H1 (cell line): Measurements from ENCODE around the gene PITPNB. TPM values are rescaled to one million over a fixed set of nuclear protein-coding genes. Genes with fewer than 3 reads are reported as not detected.

ENCODE experiments used
- CTCF ChIA-PET: fragments of 300-600 bp; sonication (Branson Sonifier 250); formaldehyde crosslinking; loops from one replicate; lab custom pipeline; 2021; ENCODE audit not compliant: partially characterized antibody; lab: Charles Lee
- POLR2A ChIA-PET: fragments of 300-600 bp; sonication (Branson Sonifier 250); formaldehyde crosslinking; loops from one replicate; lab custom pipeline; 2021; ENCODE audit warnings: inconsistent platforms; ENCODE audit not compliant: partially characterized antibody; lab: Charles Lee
- DNase-seq, 2 experiments: peaks; one replicate each; pipeline versions ENCODE4 v3.0.0 to v3.0.0-alpha.2; 2010 to 2022; ENCODE audit warnings: low spot score in 2 of 2, low read depth in 1 of 2, mixed read lengths in 1 of 2
- FAIRE-seq: peaks from 2 replicates; lab custom pipeline; 2011; peaks lifted over from hg19 to GRCh38; lab: Jason Lieb, UNC
- H2AFZ ChIP-seq: 2 replicates; pipeline ENCODE4 v1.8.1; 2012; ENCODE audit warnings: low read length, inconsistent platforms
- H2AK5ac ChIP-seq: 2 replicates; pipeline ENCODE4 v1.6.1; 2013; ENCODE audit warnings: low read depth, low read length
- H2BK120ac ChIP-seq: replicated peaks from 2 replicates; pipeline ENCODE3; 2013; ENCODE audit warnings: low read depth, low read length, inconsistent platforms
- H2BK12ac ChIP-seq: 2 replicates; pipeline ENCODE4 v1.6.1; 2013; ENCODE audit warnings: low read depth, low read length
- H2BK15ac ChIP-seq: 2 replicates; pipeline ENCODE4 v1.6.1; 2013; ENCODE audit warnings: low read length
- H2BK20ac ChIP-seq: 2 replicates; pipeline ENCODE4 v1.6.1; 2013; ENCODE audit warnings: low read length
- H2BK5ac ChIP-seq: 2 replicates; pipeline ENCODE4 v1.6.1; 2013; ENCODE audit warnings: low read depth, low read length
- H3K14ac ChIP-seq: 2 replicates; pipeline ENCODE4 v1.6.1; 2013; ENCODE audit warnings: inconsistent platforms; ENCODE audit not compliant: insufficient read length
- H3K18ac ChIP-seq: 2 replicates; pipeline ENCODE4 v1.6.1; 2013; ENCODE audit warnings: low read length; ENCODE audit errors: extremely low read depth
- H3K23ac ChIP-seq: 2 replicates; pipeline ENCODE4 v1.6.1; 2013; ENCODE audit warnings: inconsistent platforms; ENCODE audit not compliant: insufficient read length
- H3K23me2 ChIP-seq: 2 replicates; pipeline ENCODE4 v1.6.1; 2013; ENCODE audit warnings: low read depth, low read length
- H3K27ac ChIP-seq: 2 replicates; pipeline ENCODE4 v1.6.1; 2011; ENCODE audit warnings: low read depth, low read length, inconsistent platforms
- H3K27me3 ChIP-seq, 4 experiments: replicated peaks in 1 of 4; 1 replicate in 1 of 4; 2 replicates in 3 of 4; pipeline versions ENCODE4 v1.6.1 to v1.8.1; 2011 to 2013; ENCODE audit warnings: low read length in 3 of 4, mild to moderate bottlenecking in 3 of 4, inconsistent platforms in 2 of 4, mixed read lengths in 2 of 4, moderate library complexity in 1 of 4; ENCODE audit not compliant: control insufficient read depth in 3 of 4, insufficient read depth in 3 of 4; ENCODE audit errors: extremely low read depth in 1 of 4
- H3K36me3 ChIP-seq, 4 experiments: 2 replicates each; pipeline versions ENCODE4 v1.6.1 to v1.8.1; 2011 to 2013; ENCODE audit warnings: mild to moderate bottlenecking in 4 of 4, low read length in 3 of 4, moderate library complexity in 2 of 4, control low read depth in 1 of 4, inconsistent platforms in 1 of 4; ENCODE audit not compliant: insufficient read depth in 4 of 4, control insufficient read depth in 2 of 4
- H3K4ac ChIP-seq: replicated peaks from 2 replicates; pipeline ENCODE3; 2013; ENCODE audit warnings: low read length, low read depth, mixed read lengths, inconsistent platforms; ENCODE audit not compliant: insufficient read length
- H3K4me1 ChIP-seq, 4 experiments: replicated peaks in 1 of 4; 1 replicate in 1 of 4; 2 replicates in 3 of 4; pipeline versions ENCODE4 v1.6.1 to v1.8.1; 2011 to 2013; ENCODE audit warnings: low read length in 3 of 4, inconsistent platforms in 2 of 4, mixed read lengths in 1 of 4; ENCODE audit not compliant: insufficient read depth in 4 of 4, control insufficient read depth in 3 of 4
- H3K4me2 ChIP-seq, 2 experiments: 2 replicates each; pipeline versions ENCODE4 v1.6.1 to v1.8.1; 2011 to 2013; ENCODE audit warnings: low read depth in 2 of 2, low read length in 2 of 2, control low read depth in 1 of 2, inconsistent platforms in 1 of 2, mild to moderate bottlenecking in 1 of 2; ENCODE audit not compliant: insufficient read depth in 1 of 2
- H3K4me3 ChIP-seq, 4 experiments: fragments of 200-600, 300-600 bp in 1 of 4; sonication (generic), shearing (Covaris generic), sonication (Bioruptor Twin) in 1 of 4; 2 replicates each; pipeline versions ENCODE4 v1.5.1 to v1.8.1; 2011 to 2016; ENCODE audit warnings: low read length in 4 of 4, low read depth in 3 of 4, control low read depth in 2 of 4, inconsistent platforms in 2 of 4, mild to moderate bottlenecking in 2 of 4, mixed read lengths in 1 of 4, moderate library complexity in 1 of 4; ENCODE audit not compliant: insufficient read depth in 2 of 4; ENCODE audit errors: extremely low read depth in 1 of 4
- H3K56ac ChIP-seq: replicated peaks from 2 replicates; pipeline ENCODE3; 2013; ENCODE audit warnings: low read depth, mild to moderate bottlenecking, mixed read lengths, low read length, inconsistent platforms; ENCODE audit not compliant: insufficient read length
- H3K79me1 ChIP-seq: 2 replicates; pipeline ENCODE4 v1.6.1; 2013; ENCODE audit warnings: low read depth, low read length, control low read depth
- H3K79me2 ChIP-seq, 2 experiments: 2 replicates each; pipeline versions ENCODE4 v1.6.1 to v1.8.1; 2012 to 2013; ENCODE audit warnings: low read length in 2 of 2, mild to moderate bottlenecking in 2 of 2, inconsistent platforms in 1 of 2; ENCODE audit not compliant: insufficient read depth in 2 of 2, control insufficient read depth in 1 of 2
- H3K9ac ChIP-seq, 4 experiments: replicated peaks in 1 of 4; 1 replicate in 1 of 4; 2 replicates in 3 of 4; pipeline versions ENCODE4 v1.6.1 to v1.8.1; 2011 to 2013; ENCODE audit warnings: low read depth in 3 of 4, low read length in 3 of 4, control low read depth in 2 of 4, mild to moderate bottlenecking in 2 of 4, moderate library complexity in 2 of 4, inconsistent platforms in 1 of 4; ENCODE audit errors: extremely low read depth in 1 of 4
- H3K9me3 ChIP-seq, 2 experiments: 2 replicates each; pipeline versions ENCODE4 v1.6.1 to v1.8.1; 2012 to 2013; ENCODE audit warnings: mild to moderate bottlenecking in 2 of 2, moderate library complexity in 2 of 2, control low read depth in 1 of 2, inconsistent platforms in 1 of 2, low read depth in 1 of 2, low read length in 1 of 2, mixed read lengths in 1 of 2; ENCODE audit not compliant: insufficient read depth in 2 of 2
- H4K20me1 ChIP-seq, 2 experiments: replicated peaks in 1 of 2; 2 replicates each; pipeline versions ENCODE3 to v1.8.1; 2011 to 2013; ENCODE audit warnings: inconsistent platforms in 2 of 2, low read length in 2 of 2, mild to moderate bottlenecking in 1 of 2; ENCODE audit not compliant: insufficient read depth in 2 of 2, control insufficient read depth in 1 of 2
- H4K5ac ChIP-seq: 2 replicates; pipeline ENCODE4 v1.6.1; 2013; ENCODE audit warnings: low read length, low read depth, mixed read lengths, inconsistent platforms; ENCODE audit not compliant: insufficient read length
- H4K8ac ChIP-seq: 2 replicates; pipeline ENCODE4 v1.8.0; 2013; ENCODE audit warnings: mild to moderate bottlenecking, moderate library complexity, low read length, inconsistent platforms; ENCODE audit not compliant: insufficient read depth; ENCODE audit errors: extremely low read depth
- H4K91ac ChIP-seq: replicated peaks from 2 replicates; pipeline ENCODE3; 2013; ENCODE audit warnings: low read length, mixed read lengths, inconsistent platforms; ENCODE audit not compliant: insufficient read length
- ASH2L ChIP-seq: fragments of 200-600, 300-600 bp; sonication (generic); IDR thresholded peaks from one replicate; pipeline ENCODE4 v1.7.1; 2017; ENCODE audit warnings: low read length
- ATF3 ChIP-seq: IDR thresholded peaks from 2 replicates; pipeline ENCODE4 v1.6.1; 2011; ENCODE audit warnings: low read depth, mild to moderate bottlenecking, low read length; ENCODE audit not compliant: insufficient read depth
- BACH1 ChIP-seq: IDR thresholded peaks from 2 replicates; pipeline ENCODE4 v1.6.1; 2012; ENCODE audit warnings: low read length, improper control_type of control experiment
- BRCA1 ChIP-seq: IDR thresholded peaks from 2 replicates; pipeline ENCODE4 v1.6.1; 2012; ENCODE audit warnings: low read depth, low read length, improper control_type of control experiment
- CEBPB ChIP-seq: IDR thresholded peaks from 2 replicates; pipeline ENCODE4 v1.6.1; 2012; ENCODE audit warnings: low read depth, low read length
- JUND ChIP-seq: IDR thresholded peaks from 2 replicates; pipeline ENCODE4 v1.6.1; 2011; ENCODE audit warnings: mild to moderate bottlenecking, improper control_type of control experiment, low read length
- KDM4A ChIP-seq: IDR thresholded peaks from one replicate; pipeline ENCODE4 v1.7.1; 2012; ENCODE audit warnings: low read depth, mild to moderate bottlenecking, moderate library complexity, low read length, inconsistent platforms; ENCODE audit not compliant: severe bottlenecking
- MAFK ChIP-seq: IDR thresholded peaks from 2 replicates; pipeline ENCODE4 v1.6.1; 2012; ENCODE audit warnings: low read depth, mild to moderate bottlenecking, improper control_type of control experiment, low read length
- POLR2A ChIP-seq, 2 experiments: IDR thresholded peaks; 1 replicate in 1 of 2; 2 replicates in 1 of 2; pipeline ENCODE4 v1.6.1; 2011; ENCODE audit warnings: low read depth in 2 of 2, low read length in 2 of 2, mild to moderate bottlenecking in 2 of 2; ENCODE audit errors: control extremely low read depth in 1 of 2
- SP2 ChIP-seq: IDR thresholded peaks from 2 replicates; pipeline ENCODE4 v1.6.1; 2012; ENCODE audit warnings: mild to moderate bottlenecking, low read length, inconsistent platforms
- TAF7 ChIP-seq: optimal IDR thresholded peaks from 2 replicates; pipeline ENCODE3; 2011; ENCODE audit warnings: low read depth, mild to moderate bottlenecking, inconsistent platforms, low read length, moderate library complexity, borderline replicate concordance
- TBP ChIP-seq: IDR thresholded peaks from 2 replicates; pipeline ENCODE4 v1.6.1; 2011; ENCODE audit warnings: low read depth, low read length, improper control_type of control experiment
- WGBS, 2 experiments: shearing (Covaris generic) in 1 of 2; methylation state at CpG; one replicate each; pipeline versions ENCODE4 v1.1.6 to v1.1.7; 2013 to 2015; ENCODE audit warnings: low lambda C conversion rate in 2 of 2, mixed read lengths in 2 of 2, inconsistent platforms in 1 of 2, low coverage in 1 of 2, missing lambda C conversion rate in 1 of 2; ENCODE audit not compliant: insufficient replicate concordance in 2 of 2, insufficient coverage in 1 of 2, insufficient read length in 1 of 2; ENCODE audit errors: extremely low coverage in 1 of 2, missing lambda C conversion rate in 1 of 2; 5-methylcytosine and 5-hydroxymethylcytosine counted together
- polyA plus RNA-seq, 7 experiments: library from polyadenylated mRNA; depleted of rRNA in 3 of 7; stranded (reverse) in 5 of 7; unstranded in 2 of 7; fragments of >200 nt in 5 of 7; fragments of 200-250 nt in 2 of 7; gene quantifications; 1 replicate in 5 of 7; 2 replicates in 1 of 7; 4 replicates in 1 of 7; pipeline versions ENCODE4 v1.2.1 to v1.2.3, GENCODE V29; 2011 to 2013; ENCODE audit warnings: missing spikeins in 2 of 7, mixed read lengths in 2 of 7
- total RNA-seq: library from RNA; stranded (reverse); fragmentation: NEBNext Ultra II Directional; extraction: Animal tissue kit (Norgen Biotek cat#: 25700); gene quantifications from 2 replicates; pipeline ENCODE4 v1.2.1, GENCODE V29; 2021
- TF ChIP-seq, protein P1 (sequence below): IDR thresholded peaks from 2 replicates; pipeline ENCODE4 v1.6.1; 2012; ENCODE audit warnings: low read length, inconsistent platforms

The PITPNB gene
- total and polyA plus RNA-seq, 2 of the 8 experiments (the other 6 are each of a cell fraction or from before 2014, with no cell fraction given): 24.6 to 89.3 TPM

DNA sequence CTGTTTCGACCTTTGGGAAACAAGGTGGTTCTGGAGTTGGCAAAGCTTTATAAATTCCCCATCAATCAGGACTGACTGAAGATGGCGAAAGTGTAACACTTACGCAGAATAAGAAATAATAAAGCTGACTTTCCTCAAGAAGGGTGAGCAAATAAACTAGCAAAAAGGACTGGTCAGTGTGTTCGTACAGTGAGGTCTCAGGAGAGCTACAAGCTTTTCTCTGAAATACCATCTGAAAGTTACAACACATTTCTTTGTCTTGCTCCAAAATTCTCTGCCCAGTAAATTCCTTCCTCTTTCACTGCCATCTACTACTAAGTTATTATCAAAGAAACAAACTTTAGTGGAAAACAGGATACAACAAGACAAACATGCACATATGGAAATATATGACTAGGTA, 13.4 kb downstream of the PITPNB start:
- WGBS, 2 experiments: 78% methylated on average over 4 of the region's 4 CpGs; no CpG with 5 or more reads in 1 of the 2 experiments
- CTCF ChIA-PET: interaction anchor here (0.6 to 1.1 kb wide), 2 partner anchors 19 to 816 kb away, joined by 4 to 6 read pairs; no protein-coding TSS in a partner anchor
- Histone ChIP-seq H2BK120ac (no peak overlapping the region), H3K14ac (no peak overlapping the region), H4K8ac (no peak overlapping the region), H3K27me3 (no peaks in the 10 kb centered on the region), H4K5ac (no peak overlapping the region), H4K91ac (no peak overlapping the region), H3K9ac (no peak overlapping the region), H2AK5ac (no peak overlapping the region), H3K56ac (no peak overlapping the region), H2BK5ac (no peak overlapping the region), H3K79me1 (peaks cover 4% of the 10 kb centered on the region; the same call in 1 of the 2 replicates), H3K79me2 (peaks cover 0 to 33% of the 10 kb centered on the region in 2 experiments; a peak in 2 of 4 replicates), H3K18ac (no peak overlapping the region), H3K9me3 (no peaks in the 10 kb centered on the region), H3K27ac (no peak overlapping the region), H3K4me3 (no peak overlapping the region), H3K4ac (no peak overlapping the region), H3K23ac (no peak overlapping the region), H3K36me3 (peaks cover 7 to 36% (median 15%) of the 10 kb centered on the region in 4 experiments; a peak in 6 of 8 replicates), H4K20me1 (peaks cover 2 to 7% of the 10 kb centered on the region in 2 experiments), H2BK12ac (no peak overlapping the region), H3K4me2 (no peak overlapping the region), H2BK15ac (no peak overlapping the region), H3K4me1 (no peaks in the 10 kb centered on the region), H3K23me2 (no peaks in the 10 kb centered on the region), H2BK20ac (no peak overlapping the region), H2AFZ (no peak overlapping the region)
- POLR2A ChIA-PET: no interaction called here
- DNase-seq: no peak
- FAIRE-seq: no peak
- TF ChIP-seq MAFK (no peak), ATF3 (no peak), TAF7 (no peak), JUND (no peak), BACH1 (no peak), TBP (no peak), POLR2A (IDR thresholded peaks at IDR 0.05; ENCODE audit: control extremely low read depth in 1 of 2, low read depth in 2 of 2, low read length in 2 of 2) (no peak), SP2 (no peak), BRCA1 (no peak), CEBPB (no peak), ASH2L (no peak), KDM4A (no peak)
- TF ChIP-seq, protein P1, sequence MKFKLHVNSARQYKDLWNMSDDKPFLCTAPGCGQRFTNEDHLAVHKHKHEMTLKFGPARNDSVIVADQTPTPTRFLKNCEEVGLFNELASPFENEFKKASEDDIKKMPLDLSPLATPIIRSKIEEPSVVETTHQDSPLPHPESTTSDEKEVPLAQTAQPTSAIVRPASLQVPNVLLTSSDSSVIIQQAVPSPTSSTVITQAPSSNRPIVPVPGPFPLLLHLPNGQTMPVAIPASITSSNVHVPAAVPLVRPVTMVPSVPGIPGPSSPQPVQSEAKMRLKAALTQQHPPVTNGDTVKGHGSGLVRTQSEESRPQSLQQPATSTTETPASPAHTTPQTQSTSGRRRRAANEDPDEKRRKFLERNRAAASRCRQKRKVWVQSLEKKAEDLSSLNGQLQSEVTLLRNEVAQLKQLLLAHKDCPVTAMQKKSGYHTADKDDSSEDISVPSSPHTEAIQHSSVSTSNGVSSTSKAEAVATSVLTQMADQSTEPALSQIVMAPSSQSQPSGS: no peak
